NT2/D1 (cell line): ENCODE results near the gene LHX6.
A peak's percentile ranks its signal among the peaks of the same experiment; 100 is the strongest.

Experiments used
- DNase-seq: peaks from one replicate; pipeline ENCODE4 v3.0.0-alpha.2; 2011; ENCODE audit warnings: low read depth, low spot score
- H3K27me3 ChIP-seq: 2 replicates; pipeline ENCODE4 v1.6.0; 2011; ENCODE audit warnings: mild to moderate bottlenecking; ENCODE audit not compliant: insufficient read length, insufficient read depth
- H3K36me3 ChIP-seq: 2 replicates; pipeline ENCODE4 v1.6.1; 2011; ENCODE audit warnings: mild to moderate bottlenecking, low read length, mixed read lengths; ENCODE audit not compliant: insufficient read depth, insufficient read length
- H3K4me1 ChIP-seq: 2 replicates; pipeline ENCODE4 v1.5.1; 2011; ENCODE audit not compliant: insufficient read depth, insufficient read length
- H3K4me3 ChIP-seq: 2 replicates; pipeline ENCODE4 v1.5.1; 2011; ENCODE audit warnings: low read depth; ENCODE audit not compliant: insufficient read length
- H3K9ac ChIP-seq: 2 replicates; pipeline ENCODE4 v1.6.0; 2011; ENCODE audit warnings: low read depth; ENCODE audit not compliant: insufficient read length
- H3K9me3 ChIP-seq: 2 replicates; pipeline ENCODE4 v1.5.1; 2011; ENCODE audit warnings: mild to moderate bottlenecking, low read length; ENCODE audit not compliant: insufficient read depth
- SUZ12 ChIP-seq: IDR thresholded peaks from 2 replicates; pipeline ENCODE4 v1.6.1; 2011; ENCODE audit not compliant: insufficient read length, insufficient read depth; ENCODE audit errors: extremely low read depth
- YY1 ChIP-seq: IDR thresholded peaks from 2 replicates; pipeline ENCODE4 v1.6.1; 2011; ENCODE audit not compliant: insufficient read length, insufficient read depth
- ZNF274 ChIP-seq: IDR thresholded peaks from 2 replicates; pipeline ENCODE4 v1.6.1; 2011; ENCODE audit warnings: mild to moderate bottlenecking, low read depth, low read length

LHX6 gene

GRCh38 chr9:122213589-122214413, 15.0 kb downstream of the LHX6 start:
- Histone ChIP-seq H3K4me3 (peak overlapping the region; percentile 44), H3K36me3 (no peaks in the 10 kb centered on the region), H3K9me3 (peaks cover 5% of the 10 kb centered on the region; the same call in 1 of the 2 replicates), H3K9ac (peak overlapping the region; percentile 58), H3K27me3 (peaks cover 72% of the 10 kb centered on the region), H3K4me1 (peaks cover 6% of the 10 kb centered on the region)
- peak; percentile 83 for DNase-seq
- TF ChIP-seq SUZ12 (no peak), YY1 (no peak), ZNF274 (no peak)

GRCh38 chr9:122213102-122213588, 15.6 kb downstream of the LHX6 start:
- H3K9ac ChIP-seq = peak overlapping the region; percentile 24

GRCh38 chr9:122212473-122213004, 16.2 kb downstream of the LHX6 start:
- H3K4me3 ChIP-seq = no peak overlapping the region
- peaks cover 5% of the 10 kb centered on the region; the same call in 1 of the 2 replicates for H3K9me3 ChIP-seq
- peaks cover 60% of the 10 kb centered on the region for H3K27me3 ChIP-seq
- peaks cover 9% of the 10 kb centered on the region for H3K4me1 ChIP-seq
- no peak for DNase-seq
- no peak overlapping the region for H3K9ac ChIP-seq
- no peak for TF ChIP-seq ZNF274
- no peak for TF ChIP-seq YY1
- TF ChIP-seq SUZ12 = no peak
- no peaks in the 10 kb centered on the region for H3K36me3 ChIP-seq

More at GRCh38 chr9:122213102-122213588, 15.6 kb downstream of the LHX6 start:
- H3K4me3 ChIP-seq = peak overlapping the region; percentile 44
- H3K4me1 ChIP-seq = peaks cover 6% of the 10 kb centered on the region
- no peak for DNase-seq
- no peaks in the 10 kb centered on the region for H3K36me3 ChIP-seq
- H3K9me3 ChIP-seq = peaks cover 5% of the 10 kb centered on the region; the same call in 1 of the 2 replicates
- H3K27me3 ChIP-seq = peaks cover 66% of the 10 kb centered on the region
- no peak for TF ChIP-seq ZNF274
- no peak for TF ChIP-seq SUZ12
- no peak for TF ChIP-seq YY1

GRCh38 chr9:122209451-122209850, 19.3 kb downstream of the LHX6 start:
- peaks cover 29% of the 10 kb centered on the region for H3K27me3 ChIP-seq
- H3K9ac ChIP-seq = no peak overlapping the region
- H3K36me3 ChIP-seq = no peaks in the 10 kb centered on the region
- H3K9me3 ChIP-seq = peaks cover 5% of the 10 kb centered on the region; the same call in 1 of the 2 replicates
- H3K4me1 ChIP-seq = peaks cover 21% of the 10 kb centered on the region
- TF ChIP-seq SUZ12 (no peak), YY1 (no peak), ZNF274 (no peak)
- no peak for DNase-seq
- H3K4me3 ChIP-seq = no peak overlapping the region

- peaks cover 9% of the 10 kb centered on the region for H3K27me3 ChIP-seq
- no peak overlapping the region for H3K9ac ChIP-seq
- H3K36me3 ChIP-seq = no peaks in the 10 kb centered on the region
- H3K4me1 ChIP-seq = peaks cover 15% of the 10 kb centered on the region
- TF ChIP-seq ZNF274 (no peak), SUZ12 (no peak), YY1 (no peak)
- H3K4me3 ChIP-seq = no peak overlapping the region
- no peak for DNase-seq
- H3K9me3 ChIP-seq = no peaks in the 10 kb centered on the region
Measured at GRCh38 chr9:122207096-122207495, 21.7 kb downstream of the LHX6 start.

GRCh38 chr9:122206118-122207046, 22.4 kb downstream of the LHX6 start:
- Histone ChIP-seq H3K27me3 (peaks cover 1% of the 10 kb centered on the region), H3K9me3 (no peaks in the 10 kb centered on the region), H3K9ac (no peak overlapping the region), H3K4me3 (no peak overlapping the region), H3K36me3 (no peaks in the 10 kb centered on the region), H3K4me1 (peaks cover 18% of the 10 kb centered on the region)
- no peak for DNase-seq
- TF ChIP-seq YY1 = no peak
- no peak for TF ChIP-seq ZNF274
- no peak for TF ChIP-seq SUZ12

GRCh38 chr9:122205176-122205575, 23.6 kb downstream of the LHX6 start:
- peaks cover 21% of the 10 kb centered on the region for H3K4me1 ChIP-seq
- no peaks in the 10 kb centered on the region for H3K36me3 ChIP-seq
- no peaks in the 10 kb centered on the region for H3K27me3 ChIP-seq
- H3K9me3 ChIP-seq = no peaks in the 10 kb centered on the region
- H3K4me3 ChIP-seq = no peak overlapping the region
- no peak for TF ChIP-seq YY1
- no peak for TF ChIP-seq SUZ12
- TF ChIP-seq ZNF274 = no peak
- no peak for DNase-seq
- H3K9ac ChIP-seq = no peak overlapping the region
